GM23338 (cell line): ENCODE results near the gene SUN5.

Experiments
- CREB1 ChIP-seq: fragments of 250-450 bp; sonication (Bioruptor Pico); IDR thresholded peaks from 2 replicates; pipeline ENCODE4 v1.5.0; 2020; ENCODE audit warnings: low read depth, mild to moderate bottlenecking, moderate library complexity
- EZH2 ChIP-seq: fragments of 200-600 bp; sonication (generic); IDR thresholded peaks from one replicate; pipeline ENCODE4 v1.8.0; 2017; ENCODE audit warnings: antibody characterized with exemption, mild to moderate bottlenecking, low read depth; ENCODE audit not compliant: unreplicated experiment
- EZH2phosphoT487 ChIP-seq: fragments of 200-600 bp; sonication (generic); IDR thresholded peaks from one replicate; pipeline ENCODE4 v1.8.1; 2018; ENCODE audit warnings: antibody characterized with exemption; ENCODE audit not compliant: unreplicated experiment
- JUNB ChIP-seq: IDR thresholded peaks from one replicate; pipeline ENCODE4 v1.6.1; 2016; ENCODE audit warnings: antibody characterized with exemption; ENCODE audit not compliant: unreplicated experiment
- NANOG ChIP-seq: IDR thresholded peaks from 2 replicates; pipeline ENCODE4 v1.6.1; 2016; ENCODE audit warnings: antibody characterized with exemption, borderline replicate concordance
- POLR2AphosphoS5 ChIP-seq: IDR thresholded peaks from 2 replicates; pipeline ENCODE4 v1.6.1; 2016; ENCODE audit warnings: antibody characterized with exemption, low read depth
- STAT1 ChIP-seq: IDR thresholded peaks from one replicate; pipeline ENCODE4 v1.6.1; 2016; ENCODE audit warnings: antibody characterized with exemption; ENCODE audit not compliant: unreplicated experiment
- ZNF114 ChIP-seq: fragments of 250-450 bp; sonication (Bioruptor Pico); IDR thresholded peaks from 2 replicates; pipeline ENCODE4 v1.5.0; 2020; ENCODE audit warnings: mild to moderate bottlenecking, moderate library complexity
- ZNF331 ChIP-seq: fragments of 250-450 bp; sonication (Bioruptor Pico); IDR thresholded peaks from 2 replicates; pipeline ENCODE4 v1.5.0; 2020; ENCODE audit warnings: low read depth, mild to moderate bottlenecking, moderate library complexity
- TF ChIP-seq, protein P1 (sequence below): IDR thresholded peaks from one replicate; pipeline ENCODE4 v1.6.1; 2018; ENCODE audit warnings: antibody characterized with exemption; ENCODE audit not compliant: unreplicated experiment
- TF ChIP-seq, protein P2 (sequence below), 2 experiments: fragments of 200-600 bp in 1 of 2; sonication (generic) in 1 of 2; conservative IDR thresholded peaks; 2 replicates each; pipeline versions ENCODE4 v1.5.1 to v1.6.1; 2016 to 2017; ENCODE audit warnings: antibody characterized with exemption in 2 of 2, low read depth in 2 of 2, mild to moderate bottlenecking in 2 of 2, moderate library complexity in 1 of 2
- TF ChIP-seq, protein P3 (sequence below): IDR thresholded peaks from 2 replicates; pipeline ENCODE4 v1.6.1; 2016; ENCODE audit warnings: antibody characterized with exemption

DNA sequence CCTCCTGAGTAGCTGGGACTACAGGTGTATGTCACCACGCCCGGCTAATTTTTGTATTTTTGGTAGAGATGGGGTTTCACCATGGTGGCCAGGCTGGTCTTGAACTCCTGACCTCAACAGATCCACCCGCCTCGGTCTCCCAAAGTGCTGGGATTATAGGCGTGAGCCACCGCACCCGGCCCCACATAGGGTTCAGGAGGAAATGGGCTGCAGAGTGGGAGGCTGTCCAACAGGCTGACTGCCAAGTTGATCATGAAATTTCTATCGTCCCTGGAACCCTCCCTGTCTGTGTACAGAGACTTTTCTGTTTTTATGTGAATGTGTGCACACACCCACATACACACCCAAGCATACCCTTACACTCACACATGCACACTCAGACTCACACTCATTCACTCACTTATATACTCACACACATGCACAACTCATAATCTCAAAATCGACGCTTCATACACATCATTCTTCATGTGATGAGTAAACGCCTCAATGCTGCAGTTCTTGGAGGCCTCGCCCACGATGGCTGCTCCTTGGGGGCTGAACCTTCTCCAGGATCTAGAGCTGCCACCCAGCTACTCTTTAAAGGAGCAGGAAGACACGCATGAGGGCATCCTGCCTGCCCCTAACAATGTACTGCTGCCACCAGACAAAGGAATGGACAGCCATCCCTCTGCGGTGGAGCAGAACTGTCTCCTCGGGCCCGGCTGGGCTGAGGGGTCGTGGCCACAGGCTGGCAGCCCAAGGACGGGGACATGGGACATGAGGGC, 35.6 kb downstream of the SUN5 start:
- TF ChIP-seq, protein P1, sequence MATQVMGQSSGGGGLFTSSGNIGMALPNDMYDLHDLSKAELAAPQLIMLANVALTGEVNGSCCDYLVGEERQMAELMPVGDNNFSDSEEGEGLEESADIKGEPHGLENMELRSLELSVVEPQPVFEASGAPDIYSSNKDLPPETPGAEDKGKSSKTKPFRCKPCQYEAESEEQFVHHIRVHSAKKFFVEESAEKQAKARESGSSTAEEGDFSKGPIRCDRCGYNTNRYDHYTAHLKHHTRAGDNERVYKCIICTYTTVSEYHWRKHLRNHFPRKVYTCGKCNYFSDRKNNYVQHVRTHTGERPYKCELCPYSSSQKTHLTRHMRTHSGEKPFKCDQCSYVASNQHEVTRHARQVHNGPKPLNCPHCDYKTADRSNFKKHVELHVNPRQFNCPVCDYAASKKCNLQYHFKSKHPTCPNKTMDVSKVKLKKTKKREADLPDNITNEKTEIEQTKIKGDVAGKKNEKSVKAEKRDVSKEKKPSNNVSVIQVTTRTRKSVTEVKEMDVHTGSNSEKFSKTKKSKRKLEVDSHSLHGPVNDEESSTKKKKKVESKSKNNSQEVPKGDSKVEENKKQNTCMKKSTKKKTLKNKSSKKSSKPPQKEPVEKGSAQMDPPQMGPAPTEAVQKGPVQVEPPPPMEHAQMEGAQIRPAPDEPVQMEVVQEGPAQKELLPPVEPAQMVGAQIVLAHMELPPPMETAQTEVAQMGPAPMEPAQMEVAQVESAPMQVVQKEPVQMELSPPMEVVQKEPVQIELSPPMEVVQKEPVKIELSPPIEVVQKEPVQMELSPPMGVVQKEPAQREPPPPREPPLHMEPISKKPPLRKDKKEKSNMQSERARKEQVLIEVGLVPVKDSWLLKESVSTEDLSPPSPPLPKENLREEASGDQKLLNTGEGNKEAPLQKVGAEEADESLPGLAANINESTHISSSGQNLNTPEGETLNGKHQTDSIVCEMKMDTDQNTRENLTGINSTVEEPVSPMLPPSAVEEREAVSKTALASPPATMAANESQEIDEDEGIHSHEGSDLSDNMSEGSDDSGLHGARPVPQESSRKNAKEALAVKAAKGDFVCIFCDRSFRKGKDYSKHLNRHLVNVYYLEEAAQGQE: no peak
- TF ChIP-seq, protein P2, sequence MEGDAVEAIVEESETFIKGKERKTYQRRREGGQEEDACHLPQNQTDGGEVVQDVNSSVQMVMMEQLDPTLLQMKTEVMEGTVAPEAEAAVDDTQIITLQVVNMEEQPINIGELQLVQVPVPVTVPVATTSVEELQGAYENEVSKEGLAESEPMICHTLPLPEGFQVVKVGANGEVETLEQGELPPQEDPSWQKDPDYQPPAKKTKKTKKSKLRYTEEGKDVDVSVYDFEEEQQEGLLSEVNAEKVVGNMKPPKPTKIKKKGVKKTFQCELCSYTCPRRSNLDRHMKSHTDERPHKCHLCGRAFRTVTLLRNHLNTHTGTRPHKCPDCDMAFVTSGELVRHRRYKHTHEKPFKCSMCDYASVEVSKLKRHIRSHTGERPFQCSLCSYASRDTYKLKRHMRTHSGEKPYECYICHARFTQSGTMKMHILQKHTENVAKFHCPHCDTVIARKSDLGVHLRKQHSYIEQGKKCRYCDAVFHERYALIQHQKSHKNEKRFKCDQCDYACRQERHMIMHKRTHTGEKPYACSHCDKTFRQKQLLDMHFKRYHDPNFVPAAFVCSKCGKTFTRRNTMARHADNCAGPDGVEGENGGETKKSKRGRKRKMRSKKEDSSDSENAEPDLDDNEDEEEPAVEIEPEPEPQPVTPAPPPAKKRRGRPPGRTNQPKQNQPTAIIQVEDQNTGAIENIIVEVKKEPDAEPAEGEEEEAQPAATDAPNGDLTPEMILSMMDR (conservative IDR thresholded peaks at IDR 0.05; ENCODE audit: low read depth in 2 of 2): no peak
- TF ChIP-seq POLR2AphosphoS5: no peak
- TF ChIP-seq EZH2phosphoT487: no peak
- TF ChIP-seq EZH2: no peak
- TF ChIP-seq CREB1: no peak
- no peak for TF ChIP-seq ZNF331 (CRISPR knock-in tag)
- no peak for TF ChIP-seq STAT1
- TF ChIP-seq JUNB: no peak
- TF ChIP-seq, protein P3, sequence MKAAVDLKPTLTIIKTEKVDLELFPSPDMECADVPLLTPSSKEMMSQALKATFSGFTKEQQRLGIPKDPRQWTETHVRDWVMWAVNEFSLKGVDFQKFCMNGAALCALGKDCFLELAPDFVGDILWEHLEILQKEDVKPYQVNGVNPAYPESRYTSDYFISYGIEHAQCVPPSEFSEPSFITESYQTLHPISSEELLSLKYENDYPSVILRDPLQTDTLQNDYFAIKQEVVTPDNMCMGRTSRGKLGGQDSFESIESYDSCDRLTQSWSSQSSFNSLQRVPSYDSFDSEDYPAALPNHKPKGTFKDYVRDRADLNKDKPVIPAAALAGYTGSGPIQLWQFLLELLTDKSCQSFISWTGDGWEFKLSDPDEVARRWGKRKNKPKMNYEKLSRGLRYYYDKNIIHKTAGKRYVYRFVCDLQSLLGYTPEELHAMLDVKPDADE: no peak
- TF ChIP-seq ZNF114 (CRISPR knock-in tag): no peak
- TF ChIP-seq NANOG: no peak
